Esophagus muscularis mucosa (tissue), 4 donors: Measurements from ENCODE around the gene CD40. TPM values are rescaled to one million over a fixed set of nuclear protein-coding genes. Genes with fewer than 3 reads are reported as not detected.

Experiments
- DNase-seq: peaks from one replicate; pipeline ENCODE4 v3.0.0-alpha.2; 2017; ENCODE audit errors: extremely low spot score
- H3K27ac ChIP-seq, 4 donors: fragments of 200-600 bp; sonication (generic); replicated peaks in 1 of 4; 1 replicate in 3 of 4; 2 replicates in 1 of 4; pipeline ENCODE4 v1.5.1; 2016 to 2019; ENCODE audit warnings: mild to moderate bottlenecking in 1 of 4
- H3K27me3 ChIP-seq, 4 donors: fragments of 200-600 bp; sonication (generic); one replicate each; pipeline versions ENCODE4 v1.5.1 to v1.6.0; 2016 to 2019
- H3K36me3 ChIP-seq, 4 donors: fragments of 200-600 bp; sonication (generic); one replicate each; pipeline ENCODE4 v1.5.1; 2016 to 2019
- H3K4me1 ChIP-seq, 4 donors: fragments of 200-600 bp; sonication (generic); one replicate each; pipeline ENCODE4 v1.5.1; 2016 to 2019
- H3K4me3 ChIP-seq, 4 donors: fragments of 200-600 bp; sonication (generic); 1 replicate in 2 of 4; 2 replicates in 2 of 4; pipeline ENCODE4 v1.5.1; 2016 to 2019; ENCODE audit warnings: mild to moderate bottlenecking in 4 of 4, moderate library complexity in 1 of 4
- H3K9me3 ChIP-seq, 4 donors: fragments of 200-600 bp; sonication (generic); 1 replicate in 3 of 4; 2 replicates in 1 of 4; pipeline ENCODE4 v1.5.1; 2016 to 2019
- EP300 ChIP-seq: sonication (generic); formaldehyde crosslinking; IDR thresholded peaks from one replicate; pipeline ENCODE4 v1.6.1; 2017; ENCODE audit warnings: antibody characterized with exemption
- POLR2A ChIP-seq: fragments of 450-650 bp; IDR thresholded peaks from one replicate; pipeline ENCODE4 v1.6.1; 2017; ENCODE audit warnings: antibody characterized with exemption, moderate library complexity, mild to moderate bottlenecking, low read depth
- POLR2AphosphoS5 ChIP-seq, 2 donors: sonication (generic); formaldehyde crosslinking; IDR thresholded peaks; one replicate each; pipeline ENCODE4 v1.6.1; 2017; ENCODE audit warnings: antibody characterized with exemption in 2 of 2
- WGBS: methylation state at CpG from one replicate; pipeline ENCODE4 v1.1.5; 2018; 5-methylcytosine and 5-hydroxymethylcytosine counted together
- intact Hi-C: fragments of 100-400 bp; cut with DNase I; formaldehyde crosslinking; loops from one replicate; pipeline ENCODE4 v1.15.1; 2023
- total RNA-seq, 4 donors: library from RNA; depleted of rRNA; stranded (reverse); fragments of >200 nt; gene quantifications; one replicate each; pipeline versions ENCODE4 v1.1.0 to v1.2.1, GENCODE V29; 2016
- TF ChIP-seq, protein P1 (sequence below), 3 experiments: fragments of 200-600 bp in 2 of 3; fragments of 450-650 bp in 1 of 3; sonication (generic) in 2 of 3; IDR thresholded peaks; one replicate each; pipeline ENCODE4 v1.5.1; 2017 to 2019; ENCODE audit warnings: antibody characterized with exemption in 3 of 3, mild to moderate bottlenecking in 2 of 3, moderate library complexity in 1 of 3

The CD40 gene
- total RNA-seq, 4 donors from 2014 or later: 10.0 to 21.6 (median 16.9) TPM

GRCh38 chr20:46145713-46146112 lies 27.6 kb downstream of the CD40 start:
- WGBS: 34% methylated on average over 3 of the region's 3 CpGs
- intact Hi-C loops: no loop called here
- Histone ChIP-seq H3K27ac (no peak overlapping the region), H3K27me3 (peaks cover 0 to 65% (median 0%) of the 10 kb centered on the region in 4 donors), H3K4me3 (no peak overlapping the region), H3K36me3 (no peaks in the 10 kb centered on the region), H3K4me1 (no peaks in the 10 kb centered on the region), H3K9me3 (no peaks in the 10 kb centered on the region)
- DNase-seq: no peak
- TF ChIP-seq POLR2A (no peak), POLR2AphosphoS5 (IDR thresholded peaks at IDR 0.05) (no peak), EP300 (no peak)
- TF ChIP-seq, protein P1, sequence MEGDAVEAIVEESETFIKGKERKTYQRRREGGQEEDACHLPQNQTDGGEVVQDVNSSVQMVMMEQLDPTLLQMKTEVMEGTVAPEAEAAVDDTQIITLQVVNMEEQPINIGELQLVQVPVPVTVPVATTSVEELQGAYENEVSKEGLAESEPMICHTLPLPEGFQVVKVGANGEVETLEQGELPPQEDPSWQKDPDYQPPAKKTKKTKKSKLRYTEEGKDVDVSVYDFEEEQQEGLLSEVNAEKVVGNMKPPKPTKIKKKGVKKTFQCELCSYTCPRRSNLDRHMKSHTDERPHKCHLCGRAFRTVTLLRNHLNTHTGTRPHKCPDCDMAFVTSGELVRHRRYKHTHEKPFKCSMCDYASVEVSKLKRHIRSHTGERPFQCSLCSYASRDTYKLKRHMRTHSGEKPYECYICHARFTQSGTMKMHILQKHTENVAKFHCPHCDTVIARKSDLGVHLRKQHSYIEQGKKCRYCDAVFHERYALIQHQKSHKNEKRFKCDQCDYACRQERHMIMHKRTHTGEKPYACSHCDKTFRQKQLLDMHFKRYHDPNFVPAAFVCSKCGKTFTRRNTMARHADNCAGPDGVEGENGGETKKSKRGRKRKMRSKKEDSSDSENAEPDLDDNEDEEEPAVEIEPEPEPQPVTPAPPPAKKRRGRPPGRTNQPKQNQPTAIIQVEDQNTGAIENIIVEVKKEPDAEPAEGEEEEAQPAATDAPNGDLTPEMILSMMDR (IDR thresholded peaks at IDR 0.05): no peak

DNA sequence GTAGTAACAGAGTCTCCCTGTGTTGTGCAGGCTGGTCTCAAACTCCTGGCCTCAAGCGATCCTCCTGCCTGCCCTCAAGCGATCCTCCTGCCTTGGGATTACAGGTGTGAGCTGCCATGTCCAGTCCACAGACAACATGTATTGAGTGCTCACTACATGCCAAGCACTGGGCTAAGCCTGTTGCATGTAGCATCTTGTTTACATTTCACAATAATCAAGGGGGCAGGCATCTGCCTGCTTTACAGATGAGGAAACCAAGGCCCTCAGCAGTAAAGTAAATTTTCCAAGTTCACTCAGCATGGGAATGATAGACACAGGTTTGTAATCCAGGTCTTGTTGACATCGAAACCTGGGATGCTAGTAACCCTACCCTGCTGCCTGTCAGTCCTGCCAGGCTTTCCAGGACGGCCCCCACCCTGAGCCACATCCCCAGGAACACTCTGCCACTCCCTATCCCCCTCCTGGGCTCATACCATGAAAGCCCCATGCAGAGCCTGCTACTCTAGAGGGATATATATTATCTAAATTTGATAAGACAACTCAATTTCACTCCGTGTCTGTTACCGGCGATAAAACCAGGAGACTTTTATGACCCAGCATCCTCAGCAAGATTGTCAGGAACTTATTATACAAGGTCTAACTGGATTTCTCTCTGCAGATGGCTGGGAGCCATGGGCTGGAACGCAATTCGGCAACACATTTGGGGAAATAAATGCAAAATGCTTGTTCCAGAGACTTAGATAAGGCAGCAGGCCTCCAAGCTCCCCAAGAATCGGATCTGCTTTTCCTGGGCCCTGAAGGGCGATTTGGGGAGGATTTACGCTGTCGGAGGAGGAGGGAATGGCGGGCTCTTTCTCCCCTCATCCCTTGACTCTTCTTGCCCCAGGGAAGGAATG lies 30.4 kb downstream of the CD40 start:
- Histone ChIP-seq H3K4me1 (no peaks in the 10 kb centered on the region), H3K27me3 (peaks cover 0 to 69% (median 0%) of the 10 kb centered on the region in 4 donors), H3K4me3 (no peak overlapping the region), H3K9me3 (no peaks in the 10 kb centered on the region), H3K36me3 (no peaks in the 10 kb centered on the region), H3K27ac (no peak overlapping the region)
- intact Hi-C loops: no loop called here
- TF ChIP-seq, protein P1 (IDR thresholded peaks at IDR 0.05): no peak
- TF ChIP-seq POLR2AphosphoS5 (IDR thresholded peaks at IDR 0.05) (no peak), POLR2A (no peak), EP300 (no peak)
- 84% methylated on average over 14 of the region's 14 CpGs for WGBS
- DNase-seq: no peak

DNA sequence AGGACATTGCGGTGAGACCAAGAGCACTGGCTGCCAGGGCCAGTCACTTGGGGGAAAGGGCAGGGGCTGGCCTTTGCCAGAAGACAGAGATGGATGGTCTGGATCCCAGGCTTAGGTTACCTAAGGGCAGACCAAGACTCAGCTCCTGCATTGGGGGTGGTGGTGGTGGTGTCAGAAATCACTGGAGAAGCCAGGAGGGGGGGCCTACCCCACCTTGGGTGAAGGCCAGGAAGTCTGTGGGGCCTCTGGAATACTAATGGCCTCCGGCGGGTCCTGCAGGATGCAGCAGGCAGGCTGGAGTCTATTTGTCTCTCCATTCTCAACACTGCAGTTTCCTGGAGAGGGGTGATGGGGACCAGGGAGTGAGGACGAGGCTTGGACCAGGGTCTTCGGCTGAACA lies 32.8 kb downstream of the CD40 start:
- DNase-seq: no peak
- Histone ChIP-seq H3K9me3 (no peaks in the 10 kb centered on the region), H3K27me3 (peaks cover 0 to 69% (median 0%) of the 10 kb centered on the region in 4 donors), H3K27ac (no peak overlapping the region), H3K4me3 (no peak overlapping the region), H3K4me1 (no peaks in the 10 kb centered on the region), H3K36me3 (no peaks in the 10 kb centered on the region)
- 35% methylated on average over 5 of the region's 5 CpGs for WGBS
- no peak for TF ChIP-seq POLR2A
- no peak for TF ChIP-seq POLR2AphosphoS5 (IDR thresholded peaks at IDR 0.05)
- no peak for TF ChIP-seq EP300
- TF ChIP-seq, protein P1 (IDR thresholded peaks at IDR 0.05): no peak
- intact Hi-C loops: no loop called here

GRCh38 chr20:46151936-46152335 lies 33.8 kb downstream of the CD40 start:
- TF ChIP-seq POLR2A: no peak
- TF ChIP-seq, protein P1 (IDR thresholded peaks at IDR 0.05): peak in 1 of 3 experiments; percentile 21
- Histone ChIP-seq H3K27ac (no peak overlapping the region), H3K4me1 (no peaks in the 10 kb centered on the region)

More at GRCh38 chr20:46151936-46152335, 33.8 kb downstream of the CD40 start:
- H3K27me3 ChIP-seq: peaks cover 0 to 71% (median 3%) of the 10 kb centered on the region in 4 donors
- no peak overlapping the region for H3K4me3 ChIP-seq
- no peak for DNase-seq
- no peaks in the 10 kb centered on the region for H3K36me3 ChIP-seq
- H3K9me3 ChIP-seq: no peaks in the 10 kb centered on the region
- WGBS: 76% methylated on average over 7 of the region's 7 CpGs
- intact Hi-C loops: no loop called here
